HG02588 (cell line): ENCODE data around the gene OR2T11.
"Not testable (repeated sequence)": the region's sequence is repeated elsewhere in the genome, so short reads cannot be mapped to it uniquely, and the experiment has no call there.

Experiments used
- ATAC-seq: cut with Tn5 transposase; IDR thresholded peaks from one replicate; pipeline ENCODE4 v1.9.1; 2021; ENCODE audit warnings: mild to moderate bottlenecking, moderate library complexity; ENCODE audit not compliant: unreplicated experiment

OR2T11 gene

GRCh38 chr1:248634991-248635390 lies at the start of gene OR2T11:
Gene OR2T11, minus strand, starts transcription at chr1:248635091. Its CDS starts 7,963 bp downstream, at chr1:248627128.
- ATAC-seq: not testable (repeated sequence)

- ATAC-seq: no peak
Observed at GRCh38 chr1:248681651-248682050, 46.8 kb upstream of the OR2T11 start.

- ATAC-seq: no peak
Observed at GRCh38 chr1:248670003-248670402, 35.1 kb upstream of the OR2T11 start.

DNA sequence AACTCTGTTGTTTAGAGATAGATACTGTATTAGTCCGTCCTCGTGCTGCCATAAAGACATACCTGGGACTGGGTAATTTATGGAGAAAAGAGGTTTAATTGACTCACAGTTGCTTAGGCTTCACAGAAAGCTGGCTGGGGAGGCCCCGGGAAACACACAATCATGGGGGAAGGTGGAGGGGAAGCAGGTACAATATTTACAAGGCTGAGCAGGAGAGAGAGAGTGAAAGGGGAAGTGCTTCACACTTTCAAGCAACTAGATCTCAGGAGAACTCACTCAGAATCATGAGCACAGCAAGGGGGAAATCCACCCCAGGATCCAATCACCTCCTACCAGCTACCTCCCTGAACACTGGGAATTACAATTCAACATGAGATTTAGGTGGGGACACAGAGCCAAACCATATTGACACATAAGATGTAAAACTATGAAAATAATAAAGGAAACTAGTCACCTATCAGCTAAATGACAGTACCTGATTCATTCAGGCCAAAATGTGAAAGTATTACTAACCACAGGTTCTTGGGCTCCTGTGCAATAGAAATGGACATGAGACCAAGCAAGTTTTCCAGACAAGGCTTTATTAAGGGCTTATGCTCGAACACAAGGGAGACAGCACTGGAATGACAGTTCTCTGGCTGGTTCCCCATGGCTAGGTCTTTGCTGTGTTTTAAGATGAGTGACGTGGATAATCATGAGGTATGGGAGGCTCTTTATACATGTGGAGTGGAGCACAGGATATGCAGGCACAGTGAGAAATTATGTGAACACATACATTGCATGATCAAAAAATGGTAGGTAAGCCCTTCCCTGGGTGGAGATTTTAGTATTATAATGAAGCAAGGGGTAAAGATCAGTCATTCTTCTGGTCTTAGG lies 28.8 kb upstream of the OR2T11 start:
- peak; percentile 95 for ATAC-seq

GRCh38 chr1:248656797-248657196 lies 21.9 kb upstream of the OR2T11 start:
- ATAC-seq: peak; percentile 52

DNA sequence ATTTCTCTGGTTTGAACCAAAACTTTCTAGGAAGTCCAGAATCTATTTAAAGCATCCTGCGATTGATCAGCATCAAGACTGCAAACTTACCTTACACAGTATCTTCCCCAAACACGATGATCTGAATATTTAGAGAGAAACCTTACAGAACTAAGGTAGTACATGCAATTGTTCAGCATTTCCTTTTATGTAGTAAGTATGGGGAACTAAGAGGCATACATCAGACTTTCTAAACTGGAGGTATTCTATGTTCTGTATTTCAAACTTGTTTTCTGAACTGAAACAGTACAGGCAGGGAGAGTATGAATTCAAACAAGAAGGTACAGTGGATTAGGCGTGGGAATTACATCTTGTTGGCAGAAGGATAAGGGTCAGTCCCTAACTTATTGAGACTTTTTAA lies 20.5 kb upstream of the OR2T11 start, which contains the start of gene OR2T27:
Gene OR2T27 (minus strand): TSS at position 175 of the 400 bp plus-strand sequence. CDS start 4,644 bp downstream, outside the sequence.
- peak; percentile 47 for ATAC-seq

DNA sequence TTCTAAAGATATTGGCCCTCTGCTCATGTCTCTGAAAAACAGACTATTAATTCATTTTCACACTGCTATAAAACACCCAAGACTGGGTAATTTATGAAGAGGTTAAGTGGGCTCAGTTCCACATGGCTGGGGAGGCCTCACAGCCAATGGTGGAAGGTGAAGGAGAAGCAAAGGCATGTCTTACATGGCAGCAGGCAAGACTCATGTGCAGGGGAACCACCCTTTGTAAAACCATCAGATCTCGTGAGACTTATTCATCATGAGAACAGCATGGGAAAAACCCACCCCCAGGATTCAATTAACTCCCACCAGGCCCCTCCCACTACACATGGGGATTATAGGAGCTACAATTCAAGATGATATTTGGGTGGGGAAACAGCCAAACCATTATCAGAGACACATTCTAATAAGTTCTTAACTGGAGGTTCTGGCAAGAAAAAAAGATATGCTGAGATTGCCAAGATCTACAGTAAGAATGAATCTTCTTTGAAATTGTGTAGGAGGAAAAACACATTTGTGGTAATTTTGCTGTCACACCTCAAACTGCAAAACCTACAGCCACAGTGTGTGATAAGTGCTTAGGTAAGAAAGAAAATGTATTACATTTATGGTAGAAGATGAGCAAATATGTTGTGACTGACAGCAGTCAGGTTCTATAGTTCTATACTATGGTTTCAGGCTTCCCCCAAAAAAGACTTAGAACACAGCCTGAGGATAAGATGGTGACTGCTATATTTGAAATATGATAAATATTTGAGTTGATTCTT lies 14.1 kb upstream of the OR2T11 start:
- not testable (repeated sequence) for ATAC-seq

GRCh38 chr1:248645178-248645577 lies 10.3 kb upstream of the OR2T11 start, which contains the start of gene OR2T35:
Gene OR2T35, minus strand, starts transcription at chr1:248645278. Its CDS starts 6,020 bp downstream, at chr1:248639258.
- ATAC-seq: not testable (repeated sequence)

- ATAC-seq: peak; percentile 79
Observed at GRCh38 chr1:248642971-248643651, 8.2 kb upstream of the OR2T11 start.

GRCh38 chr1:248641583-248641982 lies 6.7 kb upstream of the OR2T11 start:
- peak; percentile 5 for ATAC-seq

GRCh38 chr1:248640906-248641305 lies 6.0 kb upstream of the OR2T11 start:
- ATAC-seq: peak; percentile 27

- ATAC-seq: peak; percentile 35
Observed at GRCh38 chr1:248639652-248640051, 4.8 kb upstream of the OR2T11 start.

DNA sequence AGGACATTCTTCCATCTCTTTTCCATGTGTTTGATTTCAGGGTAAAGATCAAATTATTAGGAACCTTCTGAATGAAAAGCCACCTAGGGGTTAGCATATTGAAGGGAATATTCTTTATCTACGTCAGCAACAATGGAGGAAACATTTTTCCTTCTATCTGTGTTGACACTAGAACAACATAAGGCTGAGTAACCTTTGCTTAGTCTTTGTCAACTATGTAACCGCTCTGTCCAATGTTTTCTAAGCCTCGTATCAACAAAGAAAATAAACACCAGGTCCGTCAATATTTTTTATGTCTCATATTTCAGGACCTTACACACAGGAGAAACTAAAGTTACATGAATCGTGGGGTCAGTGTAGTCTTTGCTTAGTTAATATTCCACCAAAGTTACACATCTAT lies 1.7 kb upstream of the OR2T11 start:
- not testable (repeated sequence) for ATAC-seq

GRCh38 chr1:248631354-248632008 lies 3.4 kb downstream of the OR2T11 start:
- ATAC-seq: no peak

DNA sequence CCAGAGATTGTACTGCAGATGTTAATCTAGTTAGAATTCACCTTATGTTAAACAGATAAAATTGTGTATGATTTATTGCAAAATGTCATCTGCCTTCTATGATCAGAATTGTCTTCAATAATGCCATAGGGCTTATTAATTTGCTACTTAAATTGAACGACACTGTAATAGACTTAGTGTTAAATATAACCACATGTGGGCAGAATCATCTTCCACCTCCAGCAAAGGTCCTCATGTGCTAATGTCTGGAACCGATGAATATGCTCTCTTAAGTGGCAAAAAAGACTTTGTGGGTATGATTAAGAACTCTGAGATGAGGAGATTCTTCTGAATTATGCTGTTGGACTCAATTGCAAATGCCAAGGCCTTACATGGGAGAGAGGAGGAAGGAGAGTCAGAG lies 4.3 kb downstream of the OR2T11 start:
- no peak for ATAC-seq

DNA sequence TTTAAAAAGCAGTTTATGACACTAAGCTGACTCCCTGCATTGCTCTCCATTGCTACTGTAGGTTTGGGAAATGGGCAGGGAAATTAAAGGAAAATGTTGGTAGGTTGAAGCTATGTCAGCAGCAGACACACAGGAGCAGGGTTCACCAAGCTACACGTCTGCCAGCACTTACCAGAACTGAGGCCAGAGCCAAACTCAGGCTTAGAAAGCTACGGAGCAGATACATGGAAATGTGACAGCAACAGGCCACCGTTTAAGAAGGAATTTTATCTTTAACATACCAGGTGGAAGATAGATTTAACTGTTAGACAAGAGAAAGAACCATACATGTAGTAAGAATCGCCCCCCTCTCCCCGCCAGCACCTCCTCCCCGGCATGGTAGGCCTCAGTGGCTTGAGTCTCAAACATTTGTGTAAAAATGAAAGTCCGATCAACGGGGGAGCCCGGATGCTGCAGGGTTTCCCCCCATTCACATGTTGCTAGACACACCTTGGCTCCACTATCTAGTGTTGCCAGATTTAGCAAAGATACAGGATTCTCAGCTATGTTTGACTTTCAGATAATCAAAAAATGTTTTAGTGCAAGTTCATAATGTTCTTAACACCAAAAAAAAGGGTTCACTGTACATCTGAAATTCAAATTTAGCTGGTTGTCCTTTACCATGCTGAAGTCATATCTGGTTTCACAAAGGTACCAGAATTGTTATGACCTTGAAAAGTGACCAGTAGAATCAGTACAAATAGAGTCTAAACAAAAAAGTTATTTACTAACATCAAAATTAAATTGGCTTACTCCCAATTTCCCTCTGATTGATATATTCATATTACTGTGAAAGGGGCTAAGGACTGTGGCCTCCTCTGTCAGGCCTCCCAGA lies 6.7 kb downstream of the OR2T11 start:
- peak; percentile 97 for ATAC-seq

DNA sequence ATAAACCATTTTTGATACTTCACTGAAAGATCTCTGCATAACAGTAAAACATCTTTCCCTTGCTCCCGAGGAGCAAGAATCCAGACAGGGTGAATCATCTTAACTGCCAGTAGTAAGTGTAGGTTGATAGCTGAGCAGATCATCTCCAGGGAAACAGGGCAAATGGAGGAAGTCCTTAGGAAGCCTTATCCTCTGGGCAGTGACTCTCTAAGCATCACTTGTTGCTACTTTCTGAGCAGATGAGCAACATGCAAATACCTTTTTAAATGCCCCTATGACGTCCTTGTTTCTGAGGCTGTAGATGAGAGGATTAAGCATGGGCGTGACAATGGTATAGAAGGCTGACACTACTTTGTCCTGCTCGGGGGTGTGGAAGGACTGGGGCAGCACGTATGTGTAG lies 8.9 kb downstream of the OR2T11 start:
- ATAC-seq: no peak

GRCh38 chr1:248625166-248625565 lies 9.7 kb downstream of the OR2T11 start:
- no peak for ATAC-seq

DNA sequence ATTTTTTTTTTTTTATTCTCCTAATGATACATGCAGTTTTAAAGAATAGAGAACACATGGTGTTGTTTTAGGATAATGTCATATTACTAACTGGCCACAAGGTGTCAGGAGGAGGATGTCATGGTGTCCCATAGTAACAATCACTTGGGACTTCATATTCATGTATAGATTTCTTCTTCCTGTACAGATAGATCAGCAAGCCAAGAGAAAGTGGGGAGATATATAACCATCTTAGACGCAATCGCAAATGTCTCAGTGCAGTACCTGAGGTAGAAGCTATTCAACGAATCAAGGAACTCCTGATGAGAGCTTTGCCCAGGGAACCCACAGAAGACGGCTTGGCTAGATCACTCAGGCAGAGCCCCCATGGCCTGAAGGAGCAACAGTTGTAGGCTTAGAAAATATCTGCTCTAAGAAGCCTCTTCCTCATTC lies 12.3 kb downstream of the OR2T11 start:
- ATAC-seq: peak; percentile 91
